ENCODE data around the gene DFFB.

GRCh38 chr1:3907031-3907534 lies 49.8 kb downstream of the DFFB start:
- TF ChIP-seq POLR2A (IDR thresholded peaks at IDR 0.05) (no peak), CTCF (IDR thresholded peaks at IDR 0.05) (no peak)
